Fibroblast of pulmonary artery (primary cell): ENCODE data around the gene SOX11.
"Not testable (repeated sequence)": the region's sequence is repeated elsewhere in the genome, so short reads cannot be mapped to it uniquely, and the experiment has no call there.

Experiments
- DNase-seq: peaks from one replicate; pipeline ENCODE4 v3.0.0-alpha.2; 2010; ENCODE audit warnings: low read depth
- H3K4me3 ChIP-seq: replicated peaks from 2 replicates; pipeline ENCODE4 v1.5.1; 2011; ENCODE audit warnings: low read depth, mild to moderate bottlenecking, control low read depth, low read length, moderate library complexity
- CTCF ChIP-seq: IDR thresholded peaks from 2 replicates; pipeline ENCODE4 v1.5.1; 2011; ENCODE audit warnings: mild to moderate bottlenecking, control low read depth, low read length, inconsistent platforms; ENCODE audit errors: missing control alignments

SOX11 gene

GRCh38 chr2:5666798-5667197, 25.4 kb upstream of the SOX11 start:
- no peak for TF ChIP-seq CTCF
- no peak overlapping the region for H3K4me3 ChIP-seq
- no peak for DNase-seq

- not testable (repeated sequence) for H3K4me3 ChIP-seq, DNase-seq
Observed at GRCh38 chr2:5667655-5668054, 24.5 kb upstream of the SOX11 start.

- no peak overlapping the region for H3K4me3 ChIP-seq
- no peak for TF ChIP-seq CTCF
- DNase-seq = no peak
Observed at GRCh38 chr2:5668682-5669250, 23.4 kb upstream of the SOX11 start.

- TF ChIP-seq CTCF = no peak
- DNase-seq = no peak
- H3K4me3 ChIP-seq = no peak overlapping the region
Observed at GRCh38 chr2:5672749-5673144, 19.4 kb upstream of the SOX11 start.

- H3K4me3 ChIP-seq = no peak overlapping the region
- no peak for DNase-seq
Observed at GRCh38 chr2:5673145-5674025, 18.8 kb upstream of the SOX11 start.

GRCh38 chr2:5674026-5674340, 18.2 kb upstream of the SOX11 start:
- TF ChIP-seq CTCF = no peak
- H3K4me3 ChIP-seq = no peak overlapping the region
- DNase-seq = no peak

More at GRCh38 chr2:5673145-5674025, 18.8 kb upstream of the SOX11 start:
- no peak for TF ChIP-seq CTCF

- H3K4me3 ChIP-seq = no peak overlapping the region
- DNase-seq = no peak
- no peak for TF ChIP-seq CTCF
Observed at GRCh38 chr2:5677133-5677532, 15.1 kb upstream of the SOX11 start.
